MCF 10A (cell line): Measurements from ENCODE around the gene TSR3. TPM values are rescaled to one million over a fixed set of nuclear protein-coding genes. Genes with fewer than 3 reads are reported as not detected.

Source experiments
- BruUV-seq: library from RNA; stranded (reverse); fragments of 400-500 nt; replicated peaks from 2 replicates; lab custom pipeline; 2021; lab: Mats Ljungman, UMichigan
- CTCF ChIA-PET: fragments of 300-600 bp; sonication (Branson Sonifier 250); formaldehyde crosslinking; extraction: SDS; loops from one replicate; lab custom pipeline; 2021; ENCODE audit warnings: antibody characterized with exemption, inconsistent platforms; lab: Yijun Ruan, JAX
- POLR2A ChIA-PET: fragments of 300-600, 350-650 bp; sonication (Branson Sonifier 250); formaldehyde crosslinking; extraction: SDS; loops from one replicate; lab custom pipeline; 2020; ENCODE audit warnings: antibody characterized with exemption, inconsistent platforms; lab: Yijun Ruan, JAX
- DNase-seq: peaks from one replicate; pipeline ENCODE4 v3.0.0-alpha.2; 2018; ENCODE audit not compliant: unreplicated experiment
- H3K27ac Mint-ChIP-seq: one replicate; pipeline ENCODE4 v1.8.0; 2022; ENCODE audit warnings: mild to moderate bottlenecking, low read depth, mixed read lengths; ENCODE audit not compliant: unreplicated experiment
- H3K27me3 Mint-ChIP-seq: one replicate; pipeline ENCODE4 v1.8.0; 2022; ENCODE audit warnings: mixed read lengths; ENCODE audit not compliant: insufficient read depth, unreplicated experiment
- H3K36me3 Mint-ChIP-seq: one replicate; pipeline ENCODE4 v1.8.0; 2022; ENCODE audit warnings: mild to moderate bottlenecking, moderate library complexity, mixed read lengths; ENCODE audit not compliant: insufficient read depth, unreplicated experiment
- H3K4me1 Mint-ChIP-seq: one replicate; pipeline ENCODE4 v1.8.0; 2022; ENCODE audit warnings: mixed read lengths; ENCODE audit not compliant: insufficient read depth, unreplicated experiment
- H3K4me3 Mint-ChIP-seq: one replicate; pipeline ENCODE4 v1.8.0; 2022; ENCODE audit warnings: mild to moderate bottlenecking, moderate library complexity, mixed read lengths; ENCODE audit not compliant: unreplicated experiment
- H3K9me3 Mint-ChIP-seq: one replicate; pipeline ENCODE4 v1.8.0; 2022; ENCODE audit warnings: mixed read lengths; ENCODE audit not compliant: unreplicated experiment
- intact Hi-C: fragments of 100-400 bp; cut with micrococcal nuclease; formaldehyde crosslinking; loops from 2 replicates; pipeline ENCODE4 v1.14.1; 2022
- total RNA-seq: library from RNA; stranded (reverse); gene quantifications from 2 replicates; pipeline ENCODE4 v1.2.3, GENCODE V29; 2022
- TF ChIP-seq, protein P1 (sequence below): fragments of 200-600 bp; IDR thresholded peaks from one replicate; pipeline ENCODE4 v1.8.0; 2022; ENCODE audit warnings: antibody characterized with exemption, mild to moderate bottlenecking; ENCODE audit not compliant: unreplicated experiment

Gene TSR3
- total RNA-seq, 1 experiment from 2014 or later: 49.6 TPM

DNA sequence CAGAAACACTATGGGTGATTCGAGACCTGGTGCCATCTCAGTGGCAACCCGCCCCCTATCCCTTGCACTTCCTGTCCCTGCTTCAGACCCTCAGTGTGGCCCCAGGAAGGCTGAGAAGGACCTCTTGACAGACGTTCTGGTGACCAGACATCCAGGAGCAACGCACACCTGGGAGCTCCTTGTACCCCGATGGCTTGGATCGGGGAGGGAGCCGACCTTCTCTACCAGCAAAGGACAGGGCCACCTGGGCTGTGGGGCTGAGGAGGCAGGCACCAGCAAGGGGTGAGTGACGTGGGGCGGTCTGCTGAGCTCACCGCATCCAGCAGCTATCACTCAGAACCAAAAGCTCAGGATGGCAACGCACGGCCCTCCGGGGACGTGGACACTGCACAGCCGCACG is 35.7 kb upstream of the TSR3 start:
- CTCF ChIA-PET: no interaction called here
- intact Hi-C loops: no loop called here
- H3K36me3 Mint-ChIP-seq: peaks cover 18% of the 10 kb centered on the region
- no peaks in the 10 kb centered on the region for H3K27me3 Mint-ChIP-seq
- H3K4me1 Mint-ChIP-seq: no peaks in the 10 kb centered on the region
- no peak overlapping the region for H3K27ac Mint-ChIP-seq
- no peak overlapping the region for H3K4me3 Mint-ChIP-seq
- POLR2A ChIA-PET: no interaction called here
- TF ChIP-seq, protein P1, sequence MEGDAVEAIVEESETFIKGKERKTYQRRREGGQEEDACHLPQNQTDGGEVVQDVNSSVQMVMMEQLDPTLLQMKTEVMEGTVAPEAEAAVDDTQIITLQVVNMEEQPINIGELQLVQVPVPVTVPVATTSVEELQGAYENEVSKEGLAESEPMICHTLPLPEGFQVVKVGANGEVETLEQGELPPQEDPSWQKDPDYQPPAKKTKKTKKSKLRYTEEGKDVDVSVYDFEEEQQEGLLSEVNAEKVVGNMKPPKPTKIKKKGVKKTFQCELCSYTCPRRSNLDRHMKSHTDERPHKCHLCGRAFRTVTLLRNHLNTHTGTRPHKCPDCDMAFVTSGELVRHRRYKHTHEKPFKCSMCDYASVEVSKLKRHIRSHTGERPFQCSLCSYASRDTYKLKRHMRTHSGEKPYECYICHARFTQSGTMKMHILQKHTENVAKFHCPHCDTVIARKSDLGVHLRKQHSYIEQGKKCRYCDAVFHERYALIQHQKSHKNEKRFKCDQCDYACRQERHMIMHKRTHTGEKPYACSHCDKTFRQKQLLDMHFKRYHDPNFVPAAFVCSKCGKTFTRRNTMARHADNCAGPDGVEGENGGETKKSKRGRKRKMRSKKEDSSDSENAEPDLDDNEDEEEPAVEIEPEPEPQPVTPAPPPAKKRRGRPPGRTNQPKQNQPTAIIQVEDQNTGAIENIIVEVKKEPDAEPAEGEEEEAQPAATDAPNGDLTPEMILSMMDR: no peak
- no peaks in the 10 kb centered on the region for H3K9me3 Mint-ChIP-seq
- DNase-seq: no peak
- BruUV-seq: no TSS peak

DNA sequence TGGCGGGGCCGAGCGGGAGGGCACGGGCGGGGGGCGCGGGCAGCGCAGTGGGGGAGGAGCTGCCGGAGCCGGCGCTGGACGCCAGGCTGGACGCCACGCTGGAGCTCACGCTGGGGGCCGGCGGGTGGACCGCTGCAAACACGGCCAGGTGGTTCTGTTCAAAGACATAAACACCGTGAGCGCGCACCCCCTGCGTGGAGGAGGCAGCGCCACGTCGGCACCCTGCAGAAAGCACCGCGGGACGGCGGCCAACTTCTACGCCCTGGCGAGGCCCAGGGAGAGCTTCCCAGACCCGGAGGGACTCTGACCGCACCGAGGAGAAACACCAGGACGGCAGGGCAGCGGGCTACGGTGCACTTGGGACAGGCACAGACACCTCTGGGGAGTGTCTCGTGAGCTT is 33.6 kb upstream of the TSR3 start:
- Mint-ChIP-seq H3K4me3 (no peak overlapping the region), H3K27ac (no peak overlapping the region), H3K27me3 (no peaks in the 10 kb centered on the region), H3K9me3 (no peaks in the 10 kb centered on the region), H3K36me3 (peaks cover 21% of the 10 kb centered on the region), H3K4me1 (no peaks in the 10 kb centered on the region)
- TF ChIP-seq, protein P1: no peak
- intact Hi-C loops: no loop called here
- ChIA-PET POLR2A (no interaction called here), CTCF (no interaction called here)
- DNase-seq: no peak
- BruUV-seq: no TSS peak

DNA sequence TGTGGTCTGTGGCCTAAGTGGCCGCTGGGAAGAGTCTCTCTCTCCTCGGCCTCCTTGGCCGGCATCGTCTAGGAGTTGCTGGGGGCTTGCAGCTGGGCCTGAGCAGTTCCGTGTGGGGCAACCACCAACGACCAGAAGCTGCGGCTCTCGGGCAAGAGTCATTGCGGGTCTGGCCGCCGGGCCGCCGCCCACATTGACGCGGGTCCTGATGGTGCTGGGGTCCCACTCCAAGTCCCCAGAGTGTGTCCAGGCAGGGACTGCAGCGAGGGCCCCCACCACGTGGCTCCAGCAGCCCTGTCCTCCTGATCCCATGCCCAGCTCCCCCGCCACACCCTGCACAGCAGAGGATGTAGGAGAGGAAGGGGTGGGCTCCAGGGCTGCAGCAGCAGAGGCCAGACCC is 31.9 kb upstream of the TSR3 start:
- ChIA-PET POLR2A (no interaction called here), CTCF (no interaction called here)
- intact Hi-C loops: no loop called here
- no peaks in the 10 kb centered on the region for H3K9me3 Mint-ChIP-seq
- no peak for DNase-seq
- TF ChIP-seq, protein P1: no peak
- H3K27me3 Mint-ChIP-seq: no peaks in the 10 kb centered on the region
- peaks cover 5% of the 10 kb centered on the region for H3K4me1 Mint-ChIP-seq
- H3K27ac Mint-ChIP-seq: no peak overlapping the region
- BruUV-seq: no TSS peak
- H3K4me3 Mint-ChIP-seq: no peak overlapping the region
- H3K36me3 Mint-ChIP-seq: peaks cover 22% of the 10 kb centered on the region

DNA sequence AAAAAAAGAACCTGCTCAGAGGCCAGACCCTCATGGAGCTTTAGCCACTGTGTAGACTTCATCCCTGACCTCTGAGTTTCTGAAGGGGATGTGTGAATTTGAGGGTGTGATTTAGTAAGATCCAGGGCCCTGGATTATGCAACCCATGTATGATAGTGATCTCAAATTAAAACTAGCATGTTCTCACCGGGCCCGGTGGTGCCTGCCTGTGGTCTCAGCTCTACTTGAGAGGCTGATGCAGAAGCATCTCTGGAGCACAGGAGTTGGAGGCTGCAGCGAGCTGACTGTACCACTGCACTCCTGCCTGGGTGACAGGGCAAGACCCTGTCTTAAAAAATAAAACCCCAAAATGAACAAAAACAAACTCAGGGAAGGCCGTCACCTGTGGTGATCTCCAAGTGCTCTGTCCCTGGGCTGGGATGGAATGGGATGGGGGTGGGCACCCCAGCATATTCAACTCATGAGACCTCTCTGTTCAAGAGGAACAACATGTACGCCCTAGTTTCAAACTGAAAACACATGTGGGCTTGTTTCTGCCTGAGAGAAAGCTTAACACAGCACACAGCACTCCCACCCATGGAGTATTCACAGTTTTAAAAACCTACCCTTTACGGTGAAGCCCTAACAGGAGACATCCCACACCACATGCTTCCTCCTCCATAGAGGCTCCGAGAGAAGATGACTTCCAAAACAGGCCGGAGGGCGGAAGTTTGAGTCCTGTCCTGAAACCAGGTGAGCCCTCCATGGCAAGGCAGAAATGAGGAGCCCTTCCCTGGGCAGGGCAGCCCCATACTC is 30.1 kb upstream of the TSR3 start:
- BruUV-seq: no TSS peak
- H3K27ac Mint-ChIP-seq: no peak overlapping the region
- DNase-seq: no peak
- no peaks in the 10 kb centered on the region for H3K9me3 Mint-ChIP-seq
- peaks cover 5% of the 10 kb centered on the region for H3K4me1 Mint-ChIP-seq
- ChIA-PET CTCF (no interaction called here), POLR2A (interaction anchor here (1.3 kb wide), 1 partner anchor 13 kb away, joined by 4 read pairs; no protein-coding TSS in a partner anchor)
- peaks cover 22% of the 10 kb centered on the region for H3K36me3 Mint-ChIP-seq
- intact Hi-C loops: no loop called here
- TF ChIP-seq, protein P1: no peak
- H3K27me3 Mint-ChIP-seq: no peaks in the 10 kb centered on the region
- no peak overlapping the region for H3K4me3 Mint-ChIP-seq
